Esophagus squamous epithelium (tissue), 4 donors: ENCODE results near the gene GPR143.

Experiments used
- POLR2A ChIP-seq, 4 donors: fragments of 450-650 bp; IDR thresholded peaks; one replicate each; pipeline ENCODE4 v1.6.1; 2017; ENCODE audit warnings: antibody characterized with exemption in 4 of 4, mild to moderate bottlenecking in 4 of 4, moderate library complexity in 3 of 4
- TF ChIP-seq, protein P1 (sequence below), 6 experiments: fragments of 450-650 bp in 4 of 6; fragments of 200-600 bp in 2 of 6; sonication (generic) in 2 of 6; IDR thresholded peaks; one replicate each; pipeline ENCODE4 v1.5.1; 2016 to 2019; ENCODE audit warnings: antibody characterized with exemption in 6 of 6, mild to moderate bottlenecking in 4 of 6, moderate library complexity in 4 of 6

DNA sequence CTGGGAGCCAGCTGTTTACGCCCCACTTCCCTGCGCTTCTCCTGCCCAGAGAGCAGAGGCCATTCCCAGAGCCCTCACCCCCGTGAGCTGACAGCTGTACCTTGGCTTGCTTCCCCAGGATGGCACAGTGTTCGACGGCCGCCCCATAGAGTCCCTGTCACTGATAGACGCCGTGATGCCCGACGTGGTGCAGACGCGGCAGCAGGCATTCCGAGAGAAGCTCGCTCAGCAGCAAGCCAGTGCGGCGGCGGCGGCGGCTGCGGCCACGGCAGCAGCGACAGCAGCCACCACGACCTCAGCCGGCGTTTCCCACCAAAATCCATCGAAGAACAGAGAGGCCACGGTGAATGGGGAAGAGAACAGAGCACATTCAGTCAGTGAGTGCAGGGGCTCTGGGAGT, 77.7 kb downstream of the GPR143 start:
- TF ChIP-seq, protein P1, sequence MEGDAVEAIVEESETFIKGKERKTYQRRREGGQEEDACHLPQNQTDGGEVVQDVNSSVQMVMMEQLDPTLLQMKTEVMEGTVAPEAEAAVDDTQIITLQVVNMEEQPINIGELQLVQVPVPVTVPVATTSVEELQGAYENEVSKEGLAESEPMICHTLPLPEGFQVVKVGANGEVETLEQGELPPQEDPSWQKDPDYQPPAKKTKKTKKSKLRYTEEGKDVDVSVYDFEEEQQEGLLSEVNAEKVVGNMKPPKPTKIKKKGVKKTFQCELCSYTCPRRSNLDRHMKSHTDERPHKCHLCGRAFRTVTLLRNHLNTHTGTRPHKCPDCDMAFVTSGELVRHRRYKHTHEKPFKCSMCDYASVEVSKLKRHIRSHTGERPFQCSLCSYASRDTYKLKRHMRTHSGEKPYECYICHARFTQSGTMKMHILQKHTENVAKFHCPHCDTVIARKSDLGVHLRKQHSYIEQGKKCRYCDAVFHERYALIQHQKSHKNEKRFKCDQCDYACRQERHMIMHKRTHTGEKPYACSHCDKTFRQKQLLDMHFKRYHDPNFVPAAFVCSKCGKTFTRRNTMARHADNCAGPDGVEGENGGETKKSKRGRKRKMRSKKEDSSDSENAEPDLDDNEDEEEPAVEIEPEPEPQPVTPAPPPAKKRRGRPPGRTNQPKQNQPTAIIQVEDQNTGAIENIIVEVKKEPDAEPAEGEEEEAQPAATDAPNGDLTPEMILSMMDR (IDR thresholded peaks at IDR 0.05), result no peak
- TF ChIP-seq POLR2A (IDR thresholded peaks at IDR 0.05), result no peak
